BJ (cell line): Measurements from ENCODE around the gene PMM2. TPM values are rescaled to one million over a fixed set of nuclear protein-coding genes. Genes with fewer than 3 reads are reported as not detected.

Source experiments
- CTCF ChIA-PET: fragments of 350-600 bp; formaldehyde crosslinking; extraction: SDS; loops from one replicate; lab custom pipeline; 2021; ENCODE audit warnings: antibody characterized with exemption, inconsistent platforms; lab: Yijun Ruan, JAX
- POLR2A ChIA-PET: fragments of 300-600 bp; sonication (Branson Sonifier 250); formaldehyde crosslinking; extraction: SDS; loops from one replicate; lab custom pipeline; 2021; ENCODE audit warnings: antibody characterized with exemption; lab: Charles Lee
- DNase-seq: peaks from one replicate; pipeline ENCODE4 v3.0.0-alpha.2; 2011; ENCODE audit warnings: low read depth
- H3K27me3 ChIP-seq: 2 replicates; pipeline ENCODE4 v1.6.0; 2011; ENCODE audit warnings: low read length; ENCODE audit not compliant: control insufficient read depth, insufficient read depth
- H3K36me3 ChIP-seq: 2 replicates; pipeline ENCODE4 v1.5.1; 2011; ENCODE audit warnings: low read length; ENCODE audit not compliant: control insufficient read depth, insufficient read depth
- H3K4me3 ChIP-seq: 2 replicates; pipeline ENCODE4 v1.5.1; 2011; ENCODE audit warnings: low read depth, mild to moderate bottlenecking, control low read depth, low read length
- CTCF ChIP-seq: IDR thresholded peaks from 2 replicates; pipeline ENCODE4 v1.5.1; 2011; ENCODE audit warnings: low read depth, mild to moderate bottlenecking, control low read depth, inconsistent platforms, low read length, moderate library complexity; ENCODE audit not compliant: insufficient read depth
- polyA plus RNA-seq: library from polyadenylated mRNA; depleted of rRNA; stranded (reverse); fragments of >200 nt; gene quantifications from 2 replicates; pipeline ENCODE4 v1.2.3, GENCODE V29; 2011

PMM2 gene
- polyA plus RNA-seq, 1 experiment = 30.4 TPM

- no peak overlapping the region for H3K4me3 ChIP-seq
- peaks cover 19% of the 10 kb centered on the region for H3K36me3 ChIP-seq
- H3K27me3 ChIP-seq = no peaks in the 10 kb centered on the region
- TF ChIP-seq CTCF = no peak
- no peak for DNase-seq
- ChIA-PET CTCF (no interaction called here), POLR2A (interaction anchor here (0.9 kb wide), 1 partner anchor 12 kb away, joined by 3 read pairs; no protein-coding TSS in a partner anchor)
Observed at GRCh38 chr16:8848231-8848938, 50.7 kb downstream of the PMM2 start.

GRCh38 chr16:8848939-8849391 lies 51.3 kb downstream of the PMM2 start:
- TF ChIP-seq CTCF = no peak
- ChIA-PET CTCF (no interaction called here), POLR2A (interaction anchor here (0.9 kb wide), 1 partner anchor 11 kb away, joined by 3 read pairs; no protein-coding TSS in a partner anchor)
- no peak overlapping the region for H3K4me3 ChIP-seq
- peaks cover 21% of the 10 kb centered on the region for H3K36me3 ChIP-seq
- H3K27me3 ChIP-seq = no peaks in the 10 kb centered on the region
- peak; percentile 30 for DNase-seq

GRCh38 chr16:8849411-8850011 lies 51.9 kb downstream of the PMM2 start:
- CTCF ChIA-PET = interaction anchor here (0.8 to 5.1 kb wide), 2 partner anchors 25 to 31 kb away, joined by 3 to 20 read pairs; partner anchors contain the start of gene LITAFD
- no peak overlapping the region for H3K4me3 ChIP-seq
- no peak for TF ChIP-seq CTCF
- no peak for DNase-seq
- peaks cover 25% of the 10 kb centered on the region for H3K36me3 ChIP-seq
- no peaks in the 10 kb centered on the region for H3K27me3 ChIP-seq
- POLR2A ChIA-PET = interaction anchor here (0.9 kb wide), 1 partner anchor 11 kb away, joined by 3 read pairs; no protein-coding TSS in a partner anchor

GRCh38 chr16:8850279-8850885 lies 52.7 kb downstream of the PMM2 start:
- Histone ChIP-seq H3K4me3 (no peak overlapping the region), H3K27me3 (no peaks in the 10 kb centered on the region), H3K36me3 (peaks cover 33% of the 10 kb centered on the region)
- peak; percentile 31 for DNase-seq
- TF ChIP-seq CTCF = no peak
- ChIA-PET CTCF (interaction anchor here (0.8 to 5.1 kb wide), 5 partner anchors 10 to 159 kb away, joined by 3 to 20 read pairs (median 4); partner anchors contain the start of gene LITAFD), POLR2A (no interaction called here)
